ENCODE data around the gene UBE4A. TPM values are rescaled to one million over a fixed set of nuclear protein-coding genes. Genes with fewer than 3 reads are reported as not detected.

The UBE4A gene
- total RNA-seq, 1 donor from 2014 or later: 27.3 TPM

GRCh38 chr11:118314988-118315411 lies 44.4 kb upstream of the UBE4A start:
- H3K4me3 ChIP-seq (ENCODE audit: low read depth, low read length): no peak overlapping the region
- TF ChIP-seq CTCF (conservative IDR thresholded peaks at IDR 0.05; ENCODE audit: low read depth, low read length): no peak
- DNase-seq (ENCODE audit: low read depth): no peak

- no peak for TF ChIP-seq CTCF (conservative IDR thresholded peaks at IDR 0.05; ENCODE audit: low read depth, low read length)
- H3K4me3 ChIP-seq (ENCODE audit: low read depth, low read length): no peak overlapping the region
- no peak for DNase-seq (ENCODE audit: low read depth)
These were observed 41.3 kb upstream of the UBE4A start for GRCh38 chr11:118318124-118318523.

GRCh38 chr11:118318581-118319336 lies 40.6 kb upstream of the UBE4A start:
- no peak overlapping the region for H3K4me3 ChIP-seq (ENCODE audit: low read depth, low read length)
- TF ChIP-seq CTCF (conservative IDR thresholded peaks at IDR 0.05; ENCODE audit: low read depth, low read length): no peak
- no peak for DNase-seq (ENCODE audit: low read depth)

- DNase-seq (ENCODE audit: low read depth): no peak
- no peak overlapping the region for H3K4me3 ChIP-seq (ENCODE audit: low read depth, low read length)
- no peak for TF ChIP-seq CTCF (conservative IDR thresholded peaks at IDR 0.05; ENCODE audit: low read depth, low read length)
These were observed 40.1 kb upstream of the UBE4A start for GRCh38 chr11:118319337-118319707.

GRCh38 chr11:118320515-118320914 lies 38.9 kb upstream of the UBE4A start:
- no peak for DNase-seq (ENCODE audit: low read depth)
- no peak overlapping the region for H3K4me3 ChIP-seq (ENCODE audit: low read depth, low read length)
- TF ChIP-seq CTCF (conservative IDR thresholded peaks at IDR 0.05; ENCODE audit: low read depth, low read length): no peak

GRCh38 chr11:118321386-118322082 lies 37.9 kb upstream of the UBE4A start:
- TF ChIP-seq CTCF (conservative IDR thresholded peaks at IDR 0.05; ENCODE audit: low read depth, low read length): no peak
- DNase-seq (ENCODE audit: low read depth): no peak
- no peak overlapping the region for H3K4me3 ChIP-seq (ENCODE audit: low read depth, low read length)
